ENCODE measurements around the gene REEP6. TPM values are rescaled to one million over a fixed set of nuclear protein-coding genes. Genes with fewer than 3 reads are reported as not detected.

Gene REEP6
- total and polyA plus RNA-seq, 2 of the 4 experiments (the other 2 are of a cell fraction), result 1.3 to 2.2 TPM

DNA sequence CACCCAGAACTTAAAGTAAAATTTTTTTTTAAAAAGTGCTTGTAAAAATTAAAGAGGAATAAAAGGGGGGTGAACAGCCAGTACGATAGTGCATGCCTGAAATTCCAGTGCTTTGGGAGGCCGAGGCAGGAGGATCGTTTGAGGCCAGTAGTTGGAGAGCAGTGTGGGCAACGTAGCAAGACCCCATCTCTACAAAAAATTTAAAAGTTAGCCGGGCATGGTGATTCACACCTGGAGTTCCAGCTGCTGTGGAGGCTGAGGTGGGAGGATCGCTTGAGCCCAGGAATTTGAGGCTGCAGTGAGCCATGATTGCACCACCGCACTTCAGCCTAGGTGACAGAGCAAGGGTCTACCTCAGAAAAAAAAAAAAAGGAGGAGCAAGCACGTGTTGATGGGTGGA is 14.0 kb downstream of the REEP6 start (continued):
- no peak for TF ChIP-seq MAZ (IDR thresholded peaks at IDR 0.05; ENCODE audit: borderline replicate concordance, low read depth, low read length)

- Histone ChIP-seq H2BK20ac (ENCODE audit: low read depth, low read length) (no peak overlapping the region), H2AK9ac (replicated peaks; ENCODE audit: low read depth, low read length, poor library complexity) (peak overlapping the region; percentile 42), H3K4ac (ENCODE audit: low read depth, low read length) (no peak overlapping the region), H3K4me3 (ENCODE audit: insufficient read depth, low read depth, low read length) (no peak overlapping the region), H3K14ac (replicated peaks; ENCODE audit: low read depth, low read length) (no peak overlapping the region), H4K5ac (ENCODE audit: low read depth, low read length) (no peak overlapping the region), H3K4me1 (ENCODE audit: control insufficient read depth, insufficient read depth, low read length) (peaks cover 5% of the 10 kb centered on the region), H3K56ac (ENCODE audit: extremely low read depth, insufficient read depth, low read length) (no peak overlapping the region), H3K23ac (ENCODE audit: low read depth, low read length) (no peak overlapping the region), H4K20me1 (ENCODE audit: insufficient read depth, low read length) (no peaks in the 10 kb centered on the region; the same call in 1 of the 2 replicates), H4K8ac (ENCODE audit: low read depth in 2 of 2, low read length in 2 of 2) (no peak overlapping the region), H2BK120ac (ENCODE audit: low read depth, low read length) (no peak overlapping the region), H3K36me3 (ENCODE audit: control insufficient read depth, insufficient read depth, low read length) (peaks cover 13% of the 10 kb centered on the region), H3K27ac (ENCODE audit: insufficient read depth, low read length) (no peak overlapping the region), H3K4me2 (ENCODE audit: low read depth, low read length) (no peak overlapping the region), H3K9me3 (ENCODE audit: control insufficient read depth, insufficient read depth, low read length) (no peaks in the 10 kb centered on the region), H3K79me1 (ENCODE audit: low read depth in 1 of 2, low read length in 2 of 2) (peaks cover 0 to 6% of the 10 kb centered on the region in 2 experiments; a peak in 1 of 4 replicates), H3K9ac (ENCODE audit: low read depth, low read length) (no peak overlapping the region), H4K91ac (ENCODE audit: insufficient read depth, low read depth, low read length) (no peak overlapping the region), H2BK5ac (ENCODE audit: low read depth, low read length, poor library complexity, severe bottlenecking) (no peak overlapping the region), H2BK15ac (ENCODE audit: low read depth, low read length) (no peak overlapping the region), H3K9me1 (ENCODE audit: insufficient read depth, low read length) (no peaks in the 10 kb centered on the region; the same call in 1 of the 2 replicates), H2AK5ac (ENCODE audit: low read depth, low read length) (no peak overlapping the region), H3K18ac (ENCODE audit: low read depth, low read length) (no peak overlapping the region), H3K27me3 (ENCODE audit: control insufficient read depth, insufficient read depth, low read length) (peaks cover 4% of the 10 kb centered on the region; the same call in 1 of the 2 replicates), H2AFZ (replicated peaks; ENCODE audit: low read length, poor library complexity) (no peak overlapping the region)
- TF ChIP-seq FOS (IDR thresholded peaks at IDR 0.05; ENCODE audit: low read depth, low read length), result no peak
- no peak for TF ChIP-seq RFX5 (IDR thresholded peaks at IDR 0.05; ENCODE audit: low read depth, low read length)
- TF ChIP-seq RCOR1 (IDR thresholded peaks at IDR 0.05; ENCODE audit: insufficient replicate concordance, low read length), result no peak
- no peak for TF ChIP-seq RAD21 (IDR thresholded peaks at IDR 0.05; ENCODE audit: low read length)
- no peak for TF ChIP-seq SMC3 (IDR thresholded peaks at IDR 0.05; ENCODE audit: low read depth, low read length)
- intact Hi-C loops (cut with micrococcal nuclease), result no loop called here
- 83% methylated on average over 28 of the region's 45 CpGs; no CpG with 5 or more reads in 1 of the 2 experiments for WGBS, 2 experiments (ENCODE audit: extremely low coverage in 2 of 2, insufficient read length in 1 of 2)
- no TSS peak for BruUV-seq (replicated peaks)
- CTCF ChIA-PET, result interaction anchor here (0.5 kb wide), 1 partner anchor 28 kb away, joined by 3 read pairs; no protein-coding TSS in a partner anchor
- DNase-seq, result no peak
- ATAC-seq (ENCODE audit: low read depth), result no peak
- dilution Hi-C loops (cut with HindIII; ENCODE audit: low sequenced_read_pairs, unreplicated experiment), result no loop called here
- POLR2A ChIA-PET (ENCODE audit: unreplicated experiment), result no interaction called here
- in situ Hi-C loops (cut with MboI; ENCODE audit: low sequenced_read_pairs), result no loop called here
Measured at GRCh38 chr19:1505991-1506881, 15.3 kb downstream of the REEP6 start.
